ENCODE measurements around the gene CDC40. TPM values are rescaled to one million over a fixed set of nuclear protein-coding genes. Genes with fewer than 3 reads are reported as not detected.

CDC40 gene
- total RNA-seq, 1 experiment from 2014 or later, result 26.2 TPM

DNA sequence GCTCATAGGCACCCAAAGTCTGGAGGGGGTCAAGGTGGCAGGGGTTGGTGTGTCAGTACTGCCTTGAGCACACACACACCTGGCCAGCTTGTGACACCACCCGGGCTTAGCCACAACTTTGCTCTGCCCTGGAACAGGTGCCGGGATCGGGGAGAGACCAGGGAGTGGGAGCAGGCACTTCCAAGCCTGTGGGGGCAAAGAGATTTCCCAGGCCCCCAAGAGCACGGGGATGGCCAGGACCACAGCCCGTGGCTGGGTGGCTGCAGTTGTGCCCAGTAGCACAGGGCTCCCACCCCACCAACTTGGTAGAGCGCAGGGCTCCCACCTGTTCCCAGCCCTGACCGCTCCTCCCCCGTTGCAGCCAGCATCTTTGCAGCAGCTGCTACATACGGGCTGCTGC lies 41.2 kb upstream of the CDC40 start:
- H4K20me1 ChIP-seq (ENCODE audit: insufficient read depth), result no peaks in the 10 kb centered on the region
- H3K9ac ChIP-seq (ENCODE audit: low read length), result no peak overlapping the region
- H3K9me3 ChIP-seq (ENCODE audit: control insufficient read depth in 1 of 2, insufficient read depth in 1 of 2, low read depth in 1 of 2, low read length in 2 of 2), result peaks cover 6 to 10% of the 10 kb centered on the region in 2 experiments; a peak in 2 of 4 replicates
- no peaks in the 10 kb centered on the region for H3K36me3 ChIP-seq (ENCODE audit: control insufficient read depth in 1 of 2, insufficient read depth in 2 of 2, low read length in 2 of 2)
- ChIA-PET CTCF (no interaction called here), POLR2A (no interaction called here), RAD21 (ENCODE audit: low non-redundant PET in 1 of 2, low total read pairs in 2 of 2, uncharacterized antibody in 2 of 2, unreplicated experiment in 2 of 2) (no interaction called here)
- no peaks in the 10 kb centered on the region for H3K4me1 ChIP-seq (ENCODE audit: control insufficient read depth in 1 of 2, insufficient read depth in 2 of 2, low read length in 2 of 2)
- intact Hi-C loops (cut with micrococcal nuclease), result no loop called here
- no peak for TF ChIP-seq SIN3A (IDR thresholded peaks at IDR 0.05; ENCODE audit: low read depth)
- TF ChIP-seq JUND (IDR thresholded peaks at IDR 0.05), result no peak
- no peak for TF ChIP-seq ZFX (IDR thresholded peaks at IDR 0.05)
- no peak for TF ChIP-seq TCF7L2 (IDR thresholded peaks at IDR 0.05; ENCODE audit: borderline replicate concordance, extremely low read depth, insufficient read depth, insufficient read length)
- no peak for TF ChIP-seq FOSL1 (IDR thresholded peaks at IDR 0.05; ENCODE audit: low read depth)
- TF ChIP-seq POLR2A (IDR thresholded peaks at IDR 0.05; ENCODE audit: borderline replicate concordance, extremely low read depth, insufficient read depth, insufficient read length), result no peak
- TF ChIP-seq, protein P1, sequence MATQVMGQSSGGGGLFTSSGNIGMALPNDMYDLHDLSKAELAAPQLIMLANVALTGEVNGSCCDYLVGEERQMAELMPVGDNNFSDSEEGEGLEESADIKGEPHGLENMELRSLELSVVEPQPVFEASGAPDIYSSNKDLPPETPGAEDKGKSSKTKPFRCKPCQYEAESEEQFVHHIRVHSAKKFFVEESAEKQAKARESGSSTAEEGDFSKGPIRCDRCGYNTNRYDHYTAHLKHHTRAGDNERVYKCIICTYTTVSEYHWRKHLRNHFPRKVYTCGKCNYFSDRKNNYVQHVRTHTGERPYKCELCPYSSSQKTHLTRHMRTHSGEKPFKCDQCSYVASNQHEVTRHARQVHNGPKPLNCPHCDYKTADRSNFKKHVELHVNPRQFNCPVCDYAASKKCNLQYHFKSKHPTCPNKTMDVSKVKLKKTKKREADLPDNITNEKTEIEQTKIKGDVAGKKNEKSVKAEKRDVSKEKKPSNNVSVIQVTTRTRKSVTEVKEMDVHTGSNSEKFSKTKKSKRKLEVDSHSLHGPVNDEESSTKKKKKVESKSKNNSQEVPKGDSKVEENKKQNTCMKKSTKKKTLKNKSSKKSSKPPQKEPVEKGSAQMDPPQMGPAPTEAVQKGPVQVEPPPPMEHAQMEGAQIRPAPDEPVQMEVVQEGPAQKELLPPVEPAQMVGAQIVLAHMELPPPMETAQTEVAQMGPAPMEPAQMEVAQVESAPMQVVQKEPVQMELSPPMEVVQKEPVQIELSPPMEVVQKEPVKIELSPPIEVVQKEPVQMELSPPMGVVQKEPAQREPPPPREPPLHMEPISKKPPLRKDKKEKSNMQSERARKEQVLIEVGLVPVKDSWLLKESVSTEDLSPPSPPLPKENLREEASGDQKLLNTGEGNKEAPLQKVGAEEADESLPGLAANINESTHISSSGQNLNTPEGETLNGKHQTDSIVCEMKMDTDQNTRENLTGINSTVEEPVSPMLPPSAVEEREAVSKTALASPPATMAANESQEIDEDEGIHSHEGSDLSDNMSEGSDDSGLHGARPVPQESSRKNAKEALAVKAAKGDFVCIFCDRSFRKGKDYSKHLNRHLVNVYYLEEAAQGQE (IDR thresholded peaks at IDR 0.05; ENCODE audit: low read depth), result no peak
- TF ChIP-seq EZH2phosphoT487 (IDR thresholded peaks at IDR 0.05; ENCODE audit: borderline replicate concordance), result no peak
- TF ChIP-seq SP1 (IDR thresholded peaks at IDR 0.05; ENCODE audit: low read depth), result no peak
- no peak overlapping the region for H3K4me3 ChIP-seq (replicated peaks in 1 of 2; ENCODE audit: low read depth in 1 of 2, low read length in 2 of 2)
- DNase-seq (ENCODE audit: low read depth, low spot score) (no peak), ATAC-seq (no peak)
- no peaks in the 10 kb centered on the region for H3K27me3 ChIP-seq (ENCODE audit: insufficient read depth, low read length)
- H3K79me2 ChIP-seq (ENCODE audit: insufficient read depth, low read length), result no peaks in the 10 kb centered on the region
- no peak overlapping the region for H3K4me2 ChIP-seq (ENCODE audit: low read length)
- no peak overlapping the region for H3K27ac ChIP-seq (ENCODE audit: low read depth, low read length)
- H3K9me2 ChIP-seq (ENCODE audit: insufficient read depth), result no peaks in the 10 kb centered on the region
- no TSS peak for BruUV-seq (replicated peaks)
- no peak overlapping the region for H2AFZ ChIP-seq (ENCODE audit: low read depth, low read length, poor library complexity, severe bottlenecking)

Data from HCT116 (cell line).